Hematopoietic multipotent progenitor cell treated with erythropoietin and hydrocortisone succinate and interleukin-3 and kit ligand, for 17 days (in vitro differentiated cells): ENCODE measurements around the gene TPRG1.

ENCODE experiments used
- DNase-seq: peaks from one replicate; pipeline ENCODE4 v3.0.0-alpha.2; 2015; ENCODE audit warnings: low spot score

TPRG1 gene, protein sequence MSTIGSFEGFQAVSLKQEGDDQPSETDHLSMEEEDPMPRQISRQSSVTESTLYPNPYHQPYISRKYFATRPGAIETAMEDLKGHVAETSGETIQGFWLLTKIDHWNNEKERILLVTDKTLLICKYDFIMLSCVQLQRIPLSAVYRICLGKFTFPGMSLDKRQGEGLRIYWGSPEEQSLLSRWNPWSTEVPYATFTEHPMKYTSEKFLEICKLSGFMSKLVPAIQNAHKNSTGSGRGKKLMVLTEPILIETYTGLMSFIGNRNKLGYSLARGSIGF

DNA sequence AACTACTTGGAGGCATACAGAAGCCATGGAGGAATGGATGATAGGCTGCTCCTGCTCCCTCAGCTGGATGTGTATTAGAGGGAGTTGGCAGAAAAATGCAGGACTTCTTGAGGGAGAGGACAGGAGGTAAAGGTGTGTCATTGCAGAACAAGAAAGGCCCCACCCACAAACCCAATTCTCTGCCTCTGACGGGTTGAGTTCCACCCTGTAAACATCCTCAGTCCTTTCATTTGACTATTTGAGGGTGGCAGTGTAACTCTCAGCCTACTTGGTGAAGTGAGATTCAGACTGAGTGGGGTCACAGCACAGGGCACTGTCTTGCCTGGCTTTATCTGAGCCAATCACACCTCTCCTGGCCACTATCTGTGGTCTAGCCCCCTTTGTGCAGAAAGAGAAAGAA, at the start of gene TPRG1:
TSS of gene TPRG1 (plus strand) at position 265 of the 400 bp plus-strand sequence. CDS start 35,414 bp downstream, outside the sequence.
- no peak for DNase-seq

DNA sequence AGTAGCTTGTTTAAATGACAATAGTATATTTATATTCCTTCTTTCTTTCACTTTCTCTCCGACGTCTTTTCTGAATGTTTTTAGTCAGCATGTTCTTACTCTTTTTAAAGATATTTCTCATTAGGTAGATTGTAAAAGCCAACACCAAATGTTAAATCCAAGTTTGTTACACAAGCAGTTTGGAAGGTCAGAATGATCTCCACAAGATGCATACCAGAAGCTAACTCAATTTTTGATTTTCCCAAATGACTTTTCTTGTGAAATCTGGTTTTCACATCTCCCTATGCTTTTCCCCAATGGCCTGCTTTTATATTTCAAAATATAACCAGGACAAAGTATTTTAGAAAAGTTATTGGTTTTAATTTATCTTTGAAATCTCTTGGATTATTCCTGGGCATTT, 49.7 kb upstream of the TPRG1 start:
- DNase-seq: no peak

DNA sequence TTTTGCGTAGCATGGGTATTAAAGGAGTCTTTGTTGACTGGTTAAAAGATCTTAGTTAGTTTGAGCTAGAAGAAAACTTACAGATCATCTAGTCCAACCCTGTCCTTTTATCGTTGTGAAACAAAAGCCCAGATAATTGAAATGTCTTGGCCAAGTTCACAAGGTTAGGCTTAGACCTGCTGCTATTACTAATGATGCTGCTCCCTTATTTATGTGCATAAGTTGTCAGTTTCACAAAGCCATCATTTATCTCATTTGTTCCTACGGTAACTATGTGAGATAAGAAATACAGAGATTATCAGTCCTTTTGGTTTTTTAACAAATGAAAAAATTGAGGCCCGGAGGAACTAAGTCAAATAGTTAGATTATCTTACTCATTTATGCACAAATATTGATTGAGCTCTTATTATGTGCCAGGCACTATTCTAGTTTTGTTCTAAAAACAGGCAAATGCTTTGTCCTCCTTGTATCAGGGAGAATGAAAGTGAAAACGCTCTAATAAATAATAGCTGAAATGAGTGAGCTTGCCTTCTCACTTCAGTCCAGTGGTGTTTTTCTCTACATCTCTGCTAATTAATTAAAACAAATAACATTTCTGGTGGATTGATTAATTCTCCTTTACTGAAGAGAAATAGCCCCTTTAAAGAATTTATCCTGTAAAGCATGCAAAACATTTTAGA, 49.1 kb upstream of the TPRG1 start:
- no peak for DNase-seq

DNA sequence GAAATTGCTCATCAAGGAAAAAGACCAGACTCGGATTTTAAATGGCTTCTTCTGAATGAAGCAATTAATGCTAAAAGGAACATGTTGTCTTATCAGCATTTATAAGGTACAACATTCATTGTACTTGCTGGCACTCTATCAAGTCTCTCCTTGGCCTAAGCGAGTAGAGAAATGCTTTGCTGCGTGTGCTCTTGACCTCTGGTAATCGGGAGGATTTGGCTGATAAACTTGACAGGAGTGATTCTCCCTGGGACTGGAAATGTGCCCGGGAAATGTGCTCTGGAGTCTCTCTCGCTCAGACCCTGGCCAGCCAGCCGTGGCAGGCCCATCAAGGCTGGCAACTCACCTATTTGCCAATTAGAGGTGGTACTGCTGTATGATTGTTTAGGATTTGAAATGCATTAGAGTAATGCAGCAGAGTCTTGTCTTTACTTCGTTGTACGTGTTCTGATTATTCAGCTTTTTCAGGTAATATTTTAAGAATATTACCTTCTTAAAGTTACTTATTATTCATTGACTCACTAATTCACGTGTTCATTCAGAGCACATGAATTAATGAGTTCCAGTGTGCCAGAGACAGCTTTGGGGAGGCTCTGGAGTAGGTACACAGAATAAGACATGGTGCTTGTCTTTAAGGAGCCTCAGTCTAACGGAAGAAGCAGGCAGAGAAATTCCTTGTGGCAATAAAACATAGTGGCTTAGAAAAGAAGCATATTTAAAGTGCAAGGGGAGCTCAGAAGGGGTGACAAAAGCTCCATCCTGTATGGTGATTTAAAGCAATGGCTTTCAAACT, 48.0 kb upstream of the TPRG1 start:
- DNase-seq: no peak

DNA sequence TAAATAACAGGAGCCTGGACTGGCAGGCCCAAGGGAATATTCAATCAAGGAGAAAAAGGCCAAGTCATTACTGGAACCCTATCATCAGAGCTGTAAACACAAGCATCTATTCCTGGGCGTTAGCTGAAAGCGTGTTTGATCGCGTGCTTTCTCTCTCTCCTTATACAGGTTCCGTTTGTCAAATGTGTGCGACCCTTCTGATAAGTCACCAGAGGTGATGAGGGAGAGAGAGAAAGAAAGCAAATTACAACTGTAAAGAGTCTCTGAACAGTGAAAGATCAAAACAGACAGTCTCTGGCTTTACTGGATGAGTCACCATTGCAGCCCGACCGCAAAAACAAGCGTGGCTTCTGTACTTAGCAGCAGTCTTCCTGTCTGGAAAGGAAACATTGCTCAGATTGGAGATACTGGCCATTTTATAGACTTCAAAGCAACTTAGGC, 39.5 kb upstream of the TPRG1 start:
- DNase-seq: no peak

DNA sequence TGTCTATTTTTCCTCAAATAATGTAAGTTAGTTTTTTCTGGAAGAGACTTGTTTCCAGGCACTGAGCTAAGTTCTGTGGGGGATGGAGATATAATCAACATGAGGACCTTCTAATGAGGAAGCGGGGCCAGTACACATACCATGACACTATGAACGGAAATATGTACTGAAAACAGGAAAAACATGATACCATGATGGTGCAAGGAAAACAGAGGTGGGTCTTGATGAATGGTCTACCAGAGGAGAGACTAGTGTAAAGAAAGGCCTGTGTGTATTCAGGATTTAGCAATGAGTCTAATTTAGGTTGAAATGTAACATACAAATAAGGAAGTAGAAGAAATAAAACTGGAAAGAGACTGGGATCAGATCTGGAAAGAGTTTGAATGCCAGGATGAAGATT, 38.9 kb upstream of the TPRG1 start:
- no peak for DNase-seq

DNA sequence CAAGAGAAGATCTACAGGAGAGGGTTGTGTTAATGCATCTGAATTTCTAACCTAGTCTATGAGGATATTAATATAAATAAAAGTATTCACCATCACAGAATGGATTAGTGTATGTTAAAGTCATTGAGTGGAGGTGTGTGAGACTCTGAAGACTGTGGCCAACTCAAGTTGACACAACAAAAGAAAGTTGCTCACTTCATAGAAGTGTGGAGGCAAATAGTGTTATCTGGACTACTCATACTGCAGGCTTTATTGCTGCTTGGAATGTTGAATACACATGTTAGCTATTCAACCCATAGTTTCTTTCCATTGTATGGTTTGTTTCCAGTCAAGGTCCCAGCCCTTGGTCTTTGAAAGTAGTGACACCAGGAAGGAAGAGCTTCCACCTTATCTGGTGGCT, 38.0 kb upstream of the TPRG1 start:
- DNase-seq: no peak

DNA sequence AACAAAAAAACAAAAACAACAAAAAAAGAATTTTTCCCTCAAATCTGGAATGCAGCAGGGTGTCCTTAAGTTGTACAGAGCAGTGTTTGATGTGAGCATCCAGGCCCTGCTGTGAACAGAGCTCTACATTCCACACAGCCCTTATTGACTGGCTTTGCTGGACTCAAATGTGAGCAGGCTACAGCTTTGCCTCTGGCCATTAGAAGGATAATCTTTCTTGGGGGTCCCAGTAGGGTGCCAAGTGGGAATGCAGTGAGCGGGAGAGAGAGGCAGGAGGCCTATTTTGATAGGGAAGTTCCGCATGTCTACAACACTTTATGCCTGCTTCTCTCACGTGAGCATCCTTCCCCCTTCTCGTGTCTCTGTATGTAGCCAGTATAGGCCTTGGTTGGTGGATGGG, 34.4 kb upstream of the TPRG1 start:
- DNase-seq: no peak

DNA sequence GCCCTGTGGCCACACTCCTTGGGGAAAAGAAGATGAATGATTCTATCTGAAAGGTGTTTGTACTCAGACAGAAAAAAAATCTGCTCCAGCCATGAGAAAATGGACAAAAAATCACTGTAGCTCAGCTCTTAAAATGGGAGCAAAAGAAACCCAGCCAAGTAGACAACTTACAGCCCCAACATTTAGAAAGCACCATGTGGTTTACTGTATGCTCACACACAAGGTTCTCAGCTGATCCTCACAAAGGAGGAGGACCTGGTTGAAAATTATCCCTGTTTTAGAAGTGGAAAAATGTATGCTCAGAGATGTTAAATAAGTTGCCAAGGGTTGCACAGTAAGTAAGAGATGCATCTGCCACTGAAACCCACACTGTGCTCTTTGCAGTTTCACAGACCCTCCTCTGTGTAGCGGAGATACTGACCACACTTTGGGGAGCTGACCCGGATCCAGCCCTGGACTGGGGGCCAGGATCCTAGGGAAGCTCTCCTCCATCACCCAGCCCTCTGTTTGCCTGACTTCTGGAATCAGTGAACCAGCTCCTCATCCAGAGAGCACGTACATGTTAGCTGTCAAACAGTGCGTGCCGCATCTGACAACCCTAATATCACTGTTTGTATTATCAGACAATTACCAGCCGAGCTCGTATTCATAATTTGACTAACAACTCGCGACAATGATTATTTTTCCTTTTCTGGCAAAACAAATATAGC, 32.7 kb upstream of the TPRG1 start:
- no peak for DNase-seq

DNA sequence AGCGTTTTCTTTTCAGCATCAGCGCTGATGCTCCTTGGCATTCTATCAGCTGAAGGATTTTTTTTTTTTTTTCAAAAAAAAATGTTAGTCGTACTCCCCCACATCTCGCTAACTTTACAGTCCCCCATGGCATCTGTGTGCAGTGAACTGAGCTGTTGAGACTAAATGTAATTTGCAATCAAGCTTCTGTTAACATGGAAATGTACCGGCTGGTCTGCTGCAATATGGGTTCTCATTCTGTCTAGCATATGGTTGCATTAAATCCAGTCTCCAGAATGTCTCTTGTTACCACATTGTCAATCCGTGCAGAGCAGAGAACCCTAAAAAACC, 32.2 kb upstream of the TPRG1 start:
- no peak for DNase-seq

DNA sequence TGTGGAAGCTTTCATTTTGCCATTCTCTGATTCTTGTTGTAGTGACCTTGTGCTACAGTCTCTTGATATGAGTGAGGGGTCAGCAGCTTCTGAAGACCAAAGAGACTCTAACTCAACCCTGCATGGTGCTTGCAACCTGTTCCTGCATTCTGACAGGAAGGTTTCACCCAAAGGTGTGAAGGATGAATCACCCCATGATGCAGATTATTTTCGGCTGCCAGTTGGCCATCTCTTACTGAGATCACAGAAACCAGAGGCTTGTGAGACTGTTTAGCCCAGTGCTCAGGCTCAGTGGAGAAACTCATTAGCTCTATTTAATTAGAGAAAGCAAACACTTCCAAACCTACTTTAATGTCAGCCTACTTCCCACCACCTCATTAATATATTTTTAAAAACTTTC, 29.2 kb upstream of the TPRG1 start:
- no peak for DNase-seq

DNA sequence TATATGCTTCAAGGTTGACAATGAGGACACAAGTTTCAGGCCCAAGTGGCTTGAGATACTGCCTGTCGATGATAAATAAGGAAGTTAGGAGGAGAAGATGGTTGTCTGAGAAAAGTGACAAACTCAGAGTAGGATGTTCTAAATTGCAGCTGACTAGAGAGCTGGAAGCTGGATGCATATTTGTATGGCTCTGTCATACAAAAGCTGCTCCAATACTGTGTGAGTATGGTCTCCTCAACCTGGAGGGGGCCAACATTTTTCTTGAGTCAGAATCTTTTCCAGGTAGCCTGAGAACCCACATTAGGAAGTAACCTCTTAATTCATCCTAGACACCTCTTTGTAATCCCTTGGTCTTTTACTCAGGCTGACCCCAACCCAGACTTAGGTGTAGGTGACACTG, 28.4 kb upstream of the TPRG1 start:
- no peak for DNase-seq

DNA sequence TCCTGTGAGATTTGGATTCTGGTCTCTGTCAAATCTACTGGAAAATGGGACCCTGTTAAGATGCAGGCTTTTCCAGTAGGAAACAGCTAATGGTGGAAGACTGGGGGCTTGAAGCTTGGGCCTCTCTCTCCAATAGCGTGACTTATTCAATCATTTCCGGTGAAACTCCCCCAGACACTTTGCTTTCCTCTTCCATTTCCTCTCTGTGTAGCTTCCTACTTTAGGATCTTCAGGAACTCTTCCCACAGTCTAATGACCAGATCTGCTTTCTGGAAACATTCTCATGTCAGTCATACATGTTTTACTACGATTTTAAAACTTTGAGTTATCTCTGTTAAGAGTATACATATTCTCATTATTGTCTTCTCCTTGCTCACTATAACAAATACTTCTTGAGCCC, 28.0 kb upstream of the TPRG1 start:
- no peak for DNase-seq

DNA sequence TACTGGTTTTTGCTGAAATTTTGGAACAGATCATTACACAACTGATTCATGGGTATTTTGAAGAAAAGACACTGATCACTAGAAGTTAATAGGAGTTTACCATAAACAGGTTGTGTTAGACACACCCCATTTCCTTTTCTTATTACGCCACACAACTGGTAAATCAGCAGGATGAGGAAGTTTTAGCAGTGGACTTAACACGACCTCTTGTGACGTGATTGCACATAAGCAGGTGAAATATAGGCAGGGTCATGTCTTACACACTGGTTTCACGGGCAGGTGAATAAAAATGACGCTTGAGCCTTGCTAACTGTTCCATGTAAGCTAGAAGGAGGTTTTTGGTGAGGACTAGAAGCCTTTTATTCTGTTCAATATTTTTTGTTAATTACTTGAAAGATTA, 27.1 kb upstream of the TPRG1 start:
- no peak for DNase-seq

DNA sequence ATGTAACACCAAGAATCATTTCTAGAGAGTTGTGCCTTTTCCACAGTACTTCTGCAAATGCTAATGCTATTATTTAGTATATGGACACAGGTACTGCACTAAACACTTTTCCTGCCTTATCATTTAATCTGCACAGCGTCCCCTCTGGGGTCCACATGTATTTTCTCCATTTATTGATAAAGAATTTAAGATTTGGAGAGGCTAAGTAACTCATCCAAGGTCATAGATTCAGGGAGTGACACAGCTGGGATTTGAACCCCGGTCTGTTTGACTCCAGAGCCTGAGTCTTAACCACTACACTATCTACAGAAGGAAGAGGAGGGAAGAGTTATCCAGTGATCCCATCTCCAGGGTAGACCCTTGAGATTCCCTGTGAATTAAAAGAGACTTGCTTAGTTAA, 24.9 kb upstream of the TPRG1 start:
- DNase-seq: no peak

DNA sequence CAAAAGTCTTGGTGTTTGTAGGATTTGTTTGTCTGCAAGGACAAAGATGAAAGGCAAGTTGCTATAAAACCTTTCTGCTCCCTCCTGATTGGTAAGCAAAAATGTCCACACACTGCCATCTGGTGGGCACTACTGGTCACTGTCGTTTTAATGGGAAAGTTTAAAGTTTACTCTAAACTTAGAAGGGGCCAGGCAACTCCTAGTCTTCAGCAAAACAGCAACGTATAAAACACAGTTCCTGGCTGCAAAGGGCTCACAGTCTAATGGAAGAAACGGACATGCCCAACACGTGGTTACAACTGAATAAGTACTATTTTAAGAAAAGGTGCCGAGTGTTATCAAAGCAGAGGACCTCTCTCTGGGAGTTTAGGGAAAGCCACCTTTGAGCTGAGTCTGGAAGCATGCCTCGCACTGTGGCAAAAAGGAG, 23.7 kb upstream of the TPRG1 start:
- DNase-seq: peak; percentile 22

DNA sequence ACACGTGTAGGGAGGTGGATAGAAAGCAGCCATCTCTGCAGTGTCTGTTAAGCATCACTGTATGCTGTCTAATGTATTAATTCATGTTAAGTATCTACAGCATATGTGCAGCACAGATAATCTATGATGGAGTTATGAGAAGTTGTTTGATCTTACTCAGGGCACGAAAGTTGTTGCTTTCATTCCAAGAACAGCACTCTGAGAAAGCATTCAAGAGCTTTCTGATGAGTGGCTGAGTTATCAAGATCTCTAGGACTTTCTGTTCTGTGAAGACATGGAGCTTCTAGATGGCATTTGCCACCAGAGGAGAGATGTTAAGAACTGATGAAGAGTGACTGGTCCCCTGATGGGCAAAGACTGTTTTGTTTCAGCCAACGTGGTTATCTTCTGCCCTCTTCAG, 22.6 kb upstream of the TPRG1 start:
- DNase-seq: no peak

DNA sequence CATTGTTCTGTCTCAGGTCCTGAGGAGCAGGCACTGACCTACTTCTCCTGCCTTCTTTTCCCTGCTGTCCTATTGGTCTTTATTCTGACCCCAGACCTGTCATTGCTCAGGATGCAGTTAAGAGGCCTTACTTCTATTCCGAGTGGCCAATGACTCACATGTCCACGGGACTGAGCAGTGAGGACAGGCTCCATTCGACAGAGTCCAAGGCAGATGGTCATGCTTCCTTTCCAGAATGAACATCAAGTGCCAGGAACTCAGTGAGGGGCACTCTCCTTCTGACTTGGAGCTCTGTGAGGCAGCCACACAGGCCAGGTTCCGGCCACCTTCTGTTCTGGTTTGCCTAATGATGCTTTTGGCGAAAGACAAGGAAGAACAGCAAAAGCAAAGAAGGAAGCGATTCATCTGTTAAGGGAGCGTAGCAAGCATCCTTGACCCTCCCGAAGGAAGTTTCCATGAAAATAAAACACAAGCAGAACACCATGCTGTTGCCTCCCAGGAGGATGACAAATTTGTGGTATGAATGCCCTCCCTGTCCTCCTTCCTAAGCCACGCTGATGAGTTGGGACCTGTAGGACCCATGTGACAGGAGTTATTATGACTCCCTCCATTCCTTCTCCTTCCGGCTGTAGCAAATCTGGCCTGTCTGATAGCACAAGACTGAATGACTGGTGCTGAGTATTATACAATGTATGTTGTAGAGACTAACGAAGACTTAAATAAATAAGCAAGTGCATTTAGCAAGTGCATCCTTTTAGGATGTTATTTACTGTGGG, 14.4 kb upstream of the TPRG1 start:
- no peak for DNase-seq

DNA sequence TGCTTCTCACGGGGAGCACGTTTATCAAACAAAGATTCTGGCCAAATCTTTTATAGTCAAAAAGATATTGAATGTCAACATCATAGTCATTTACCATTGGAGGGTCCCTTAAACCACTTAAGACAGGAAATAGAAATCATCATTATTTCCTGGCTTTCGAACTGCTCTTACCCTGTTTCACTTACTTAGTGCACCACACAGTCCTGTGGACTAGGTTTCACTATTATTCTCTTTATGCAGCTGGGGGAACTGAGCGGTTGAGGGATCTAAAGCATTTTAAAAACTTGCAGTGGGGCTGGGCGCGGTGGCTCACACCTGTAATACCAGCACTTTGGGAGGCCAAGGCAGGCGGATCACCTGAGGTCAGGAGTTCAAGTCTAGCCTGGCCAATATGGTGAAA, 13.7 kb upstream of the TPRG1 start:
- DNase-seq: no peak

DNA sequence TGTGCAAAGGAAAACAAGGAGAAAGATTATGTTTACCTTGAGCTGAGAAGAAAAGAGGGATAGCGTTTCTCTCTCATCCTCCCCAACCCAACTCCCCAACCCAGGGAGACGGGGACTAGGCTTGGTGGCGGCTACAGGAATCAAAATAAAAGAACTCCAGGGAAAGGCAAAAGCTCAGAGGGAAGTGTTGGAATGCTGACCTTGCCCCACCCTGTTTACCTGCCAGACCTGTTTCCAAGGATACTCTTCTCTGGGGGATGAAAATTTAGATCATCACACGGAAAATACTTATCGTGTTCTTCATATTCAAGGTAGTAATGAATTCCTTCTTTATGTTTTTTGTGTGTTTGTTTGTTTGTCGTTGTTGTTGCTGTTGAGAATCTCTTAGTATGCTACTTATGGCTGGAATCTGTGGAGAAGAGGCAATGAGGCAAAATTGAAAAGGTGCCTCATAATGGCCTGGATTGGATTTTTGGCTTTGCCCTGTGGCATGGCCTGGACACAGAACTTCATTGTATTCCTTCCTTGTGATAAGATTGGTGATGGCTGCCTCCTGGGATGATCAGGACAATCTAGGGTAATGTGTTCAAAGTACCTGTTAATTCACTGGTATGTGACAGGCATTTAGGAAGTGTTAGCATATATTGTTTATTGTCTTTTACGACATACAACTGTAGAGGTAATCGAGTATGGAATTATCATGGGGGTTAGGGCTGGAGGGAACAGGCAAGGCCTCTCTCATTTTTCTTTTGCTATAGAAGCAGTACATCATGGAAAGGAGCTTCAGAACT, 11.1 kb upstream of the TPRG1 start:
- DNase-seq: no peak

DNA sequence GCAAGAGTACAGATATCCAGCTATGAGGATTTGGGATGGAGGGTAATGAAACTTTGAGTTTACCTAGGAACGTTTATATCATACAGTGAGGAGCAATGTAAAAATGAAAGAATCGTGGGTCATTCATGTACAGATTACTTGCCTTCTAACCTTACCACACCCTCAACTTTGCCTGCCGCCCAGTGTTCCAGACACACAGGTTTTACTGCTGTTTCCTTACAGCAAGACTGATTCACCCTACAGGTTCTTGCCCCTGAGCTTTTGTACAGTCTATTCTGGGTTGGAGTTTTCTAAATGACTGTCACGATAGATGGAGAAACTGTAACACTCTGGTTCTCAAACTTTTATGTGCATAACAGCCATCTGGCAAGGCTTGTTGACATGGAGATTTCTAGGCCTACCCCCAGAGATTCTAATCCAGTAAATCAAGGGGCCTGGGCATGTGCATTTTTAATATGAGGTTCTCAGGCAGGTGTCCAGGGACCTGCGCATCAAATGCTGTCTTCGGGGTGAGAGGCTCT, 6.6 kb upstream of the TPRG1 start:
- DNase-seq: no peak
